AG04449 (cell line): ENCODE measurements around the gene MPP1.

Experiments
- CTCF ChIA-PET: fragments of 350-600 bp; formaldehyde crosslinking; extraction: SDS; loops from one replicate; lab custom pipeline; 2021; ENCODE audit warnings: antibody characterized with exemption; lab: Yijun Ruan, JAX
- POLR2A ChIA-PET: fragments of 400-600, 350-600 bp; formaldehyde crosslinking; extraction: SDS; loops from one replicate; lab custom pipeline; 2020; ENCODE audit warnings: antibody characterized with exemption, inconsistent platforms; lab: Yijun Ruan, JAX
- DNase-seq: peaks from one replicate; pipeline ENCODE4 v3.0.0-alpha.2; 2010; ENCODE audit warnings: low read depth, low spot score
- H3K4me3 ChIP-seq: 2 replicates; pipeline ENCODE4 v1.5.1; 2011; ENCODE audit warnings: low read depth, mild to moderate bottlenecking, control low read depth, low read length
- CTCF ChIP-seq: IDR thresholded peaks from one replicate; pipeline ENCODE4 v1.5.1; 2011; ENCODE audit warnings: mild to moderate bottlenecking, moderate library complexity, low read length, control low read depth, inconsistent platforms; ENCODE audit not compliant: insufficient read depth; ENCODE audit errors: missing control alignments

MPP1 gene

GRCh38 chrX:154732421-154733065, 72.7 kb downstream of the MPP1 start:
- DNase-seq, result no peak
- TF ChIP-seq CTCF, result no peak
- ChIA-PET CTCF (interaction anchor here (1.0 to 1.3 kb wide), 2 partner anchors 14 to 17 kb away, joined by 5 read pairs; no protein-coding TSS in a partner anchor), POLR2A (no interaction called here)
- no peak overlapping the region for H3K4me3 ChIP-seq

GRCh38 chrX:154731881-154732280, 73.4 kb downstream of the MPP1 start:
- CTCF ChIA-PET, result interaction anchor here (1.0 to 1.3 kb wide), 2 partner anchors 14 to 17 kb away, joined by 5 read pairs; no protein-coding TSS in a partner anchor
- POLR2A ChIA-PET, result no interaction called here
- DNase-seq, result no peak
- H3K4me3 ChIP-seq, result no peak overlapping the region
- TF ChIP-seq CTCF, result no peak

- no peak overlapping the region for H3K4me3 ChIP-seq
- POLR2A ChIA-PET, result no interaction called here
- CTCF ChIA-PET, result interaction anchor here (2.0 to 2.3 kb wide), 2 partner anchors 14 to 17 kb away, joined by 7 to 8 read pairs; no protein-coding TSS in a partner anchor
Observed at GRCh38 chrX:154731184-154731583, 74.1 kb downstream of the MPP1 start.

GRCh38 chrX:154730253-154730891, 74.9 kb downstream of the MPP1 start:
- ChIA-PET CTCF (interaction anchor here (1.3 to 2.3 kb wide), 3 partner anchors 11 to 18 kb away, joined by 3 to 8 read pairs (median 7); no protein-coding TSS in a partner anchor), POLR2A (interaction anchor here (1.0 kb wide), 1 partner anchor 12 kb away, joined by 3 read pairs; no protein-coding TSS in a partner anchor)
- H3K4me3 ChIP-seq, result no peak overlapping the region
- no peak for TF ChIP-seq CTCF
- DNase-seq, result no peak

More at GRCh38 chrX:154731184-154731583, 74.1 kb downstream of the MPP1 start:
- DNase-seq, result no peak
- no peak for TF ChIP-seq CTCF

GRCh38 chrX:154729439-154729838, 75.8 kb downstream of the MPP1 start:
- no peak overlapping the region for H3K4me3 ChIP-seq
- ChIA-PET POLR2A (no interaction called here), CTCF (interaction anchor here (1.3 to 2.3 kb wide), 3 partner anchors 10 to 19 kb away, joined by 3 to 8 read pairs (median 7); no protein-coding TSS in a partner anchor)
- TF ChIP-seq CTCF, result no peak
- no peak for DNase-seq
